Central memory CD8-positive, alpha-beta T cell (primary cell): ENCODE measurements around the gene MAPK8IP3.

Source experiments
- ATAC-seq: fragments of 150-1000 bp; cut with Tn5 transposase; replicated peaks from 2 replicates; pipeline ENCODE4 v1.10.0; 2022; ENCODE audit warnings: mild to moderate bottlenecking, moderate FRiP score, moderate number of reproducible peaks; ENCODE audit not compliant: poor library complexity, severe bottlenecking; ENCODE audit errors: extremely low read depth
- DNase-seq, 2 donors: peaks; one replicate each; pipeline ENCODE4 v3.0.0; 2021; ENCODE audit warnings: low spot score in 2 of 2
- H3K27ac Mint-ChIP-seq: one replicate; pipeline ENCODE4 v1.8.0; 2022; ENCODE audit warnings: low read depth, mild to moderate bottlenecking, moderate library complexity, mixed read lengths
- H3K27me3 Mint-ChIP-seq: one replicate; pipeline ENCODE4 v1.8.0; 2022; ENCODE audit warnings: mixed read lengths
- H3K36me3 Mint-ChIP-seq: one replicate; pipeline ENCODE4 v1.8.0; 2022; ENCODE audit warnings: mild to moderate bottlenecking, moderate library complexity, mixed read lengths; ENCODE audit not compliant: insufficient read depth
- H3K4me1 Mint-ChIP-seq: one replicate; pipeline ENCODE4 v1.8.0; 2022; ENCODE audit warnings: mixed read lengths
- H3K4me3 Mint-ChIP-seq: one replicate; pipeline ENCODE4 v1.8.0; 2022; ENCODE audit warnings: mild to moderate bottlenecking, moderate library complexity, mixed read lengths
- H3K9me3 Mint-ChIP-seq: one replicate; pipeline ENCODE4 v1.8.0; 2022; ENCODE audit warnings: mixed read lengths

Gene MAPK8IP3, protein sequence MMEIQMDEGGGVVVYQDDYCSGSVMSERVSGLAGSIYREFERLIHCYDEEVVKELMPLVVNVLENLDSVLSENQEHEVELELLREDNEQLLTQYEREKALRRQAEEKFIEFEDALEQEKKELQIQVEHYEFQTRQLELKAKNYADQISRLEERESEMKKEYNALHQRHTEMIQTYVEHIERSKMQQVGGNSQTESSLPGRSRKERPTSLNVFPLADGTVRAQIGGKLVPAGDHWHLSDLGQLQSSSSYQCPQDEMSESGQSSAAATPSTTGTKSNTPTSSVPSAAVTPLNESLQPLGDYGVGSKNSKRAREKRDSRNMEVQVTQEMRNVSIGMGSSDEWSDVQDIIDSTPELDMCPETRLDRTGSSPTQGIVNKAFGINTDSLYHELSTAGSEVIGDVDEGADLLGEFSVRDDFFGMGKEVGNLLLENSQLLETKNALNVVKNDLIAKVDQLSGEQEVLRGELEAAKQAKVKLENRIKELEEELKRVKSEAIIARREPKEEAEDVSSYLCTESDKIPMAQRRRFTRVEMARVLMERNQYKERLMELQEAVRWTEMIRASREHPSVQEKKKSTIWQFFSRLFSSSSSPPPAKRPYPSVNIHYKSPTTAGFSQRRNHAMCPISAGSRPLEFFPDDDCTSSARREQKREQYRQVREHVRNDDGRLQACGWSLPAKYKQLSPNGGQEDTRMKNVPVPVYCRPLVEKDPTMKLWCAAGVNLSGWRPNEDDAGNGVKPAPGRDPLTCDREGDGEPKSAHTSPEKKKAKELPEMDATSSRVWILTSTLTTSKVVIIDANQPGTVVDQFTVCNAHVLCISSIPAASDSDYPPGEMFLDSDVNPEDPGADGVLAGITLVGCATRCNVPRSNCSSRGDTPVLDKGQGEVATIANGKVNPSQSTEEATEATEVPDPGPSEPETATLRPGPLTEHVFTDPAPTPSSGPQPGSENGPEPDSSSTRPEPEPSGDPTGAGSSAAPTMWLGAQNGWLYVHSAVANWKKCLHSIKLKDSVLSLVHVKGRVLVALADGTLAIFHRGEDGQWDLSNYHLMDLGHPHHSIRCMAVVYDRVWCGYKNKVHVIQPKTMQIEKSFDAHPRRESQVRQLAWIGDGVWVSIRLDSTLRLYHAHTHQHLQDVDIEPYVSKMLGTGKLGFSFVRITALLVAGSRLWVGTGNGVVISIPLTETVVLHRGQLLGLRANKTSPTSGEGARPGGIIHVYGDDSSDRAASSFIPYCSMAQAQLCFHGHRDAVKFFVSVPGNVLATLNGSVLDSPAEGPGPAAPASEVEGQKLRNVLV (N-terminal part only)

DNA sequence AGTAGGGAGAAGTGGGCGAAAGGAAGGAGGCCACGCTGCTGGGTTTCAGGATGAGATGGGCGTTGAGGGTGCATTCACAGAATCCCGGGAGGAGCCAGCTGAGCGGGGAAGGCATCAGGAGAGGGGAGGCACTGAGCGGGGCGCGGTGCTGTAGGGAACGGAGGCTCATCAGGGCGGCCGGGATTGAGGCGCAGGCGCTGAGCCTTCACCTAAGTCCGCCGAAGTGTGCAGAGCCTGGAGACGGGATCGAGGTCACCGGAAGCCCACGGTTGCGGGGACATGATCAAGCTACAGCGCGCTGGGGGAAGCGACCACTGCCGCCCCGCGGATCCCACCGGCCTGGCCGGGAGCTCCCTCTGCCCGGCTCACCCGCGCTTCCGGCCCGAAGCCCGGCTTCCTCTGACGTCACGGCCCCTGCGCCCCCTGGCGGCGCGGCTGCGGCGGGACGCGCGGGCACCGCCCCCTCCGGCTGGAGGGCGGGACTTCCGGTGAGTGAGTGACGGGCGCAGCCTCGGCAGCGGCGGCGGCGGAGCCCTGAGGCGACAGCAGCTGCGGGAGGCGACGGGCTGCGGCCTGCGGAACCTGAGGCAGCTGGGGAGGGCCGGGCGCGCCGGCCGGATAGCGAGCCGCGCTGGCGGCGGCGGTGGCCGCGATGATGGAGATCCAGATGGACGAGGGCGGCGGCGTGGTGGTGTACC is at the start of gene MAPK8IP3:
Gene MAPK8IP3, plus strand, starts transcription at position 508 of the 698 bp plus-strand sequence. Its CDS starts 145 bp downstream, at position 653.
- peaks cover 25% of the 10 kb centered on the region for H3K4me1 Mint-ChIP-seq
- DNase-seq (peak; percentile 95 to 99), ATAC-seq (peak; percentile 82)
- peak within 1 kb of the TSS; percentile 99 for H3K4me3 Mint-ChIP-seq
- no peaks in the 10 kb centered on the region for H3K27me3 Mint-ChIP-seq
- peaks cover 14% of the 10 kb centered on the region for H3K36me3 Mint-ChIP-seq
- no peaks in the 10 kb centered on the region for H3K9me3 Mint-ChIP-seq
- H3K27ac Mint-ChIP-seq: peak within 1 kb of the TSS; percentile 100

DNA sequence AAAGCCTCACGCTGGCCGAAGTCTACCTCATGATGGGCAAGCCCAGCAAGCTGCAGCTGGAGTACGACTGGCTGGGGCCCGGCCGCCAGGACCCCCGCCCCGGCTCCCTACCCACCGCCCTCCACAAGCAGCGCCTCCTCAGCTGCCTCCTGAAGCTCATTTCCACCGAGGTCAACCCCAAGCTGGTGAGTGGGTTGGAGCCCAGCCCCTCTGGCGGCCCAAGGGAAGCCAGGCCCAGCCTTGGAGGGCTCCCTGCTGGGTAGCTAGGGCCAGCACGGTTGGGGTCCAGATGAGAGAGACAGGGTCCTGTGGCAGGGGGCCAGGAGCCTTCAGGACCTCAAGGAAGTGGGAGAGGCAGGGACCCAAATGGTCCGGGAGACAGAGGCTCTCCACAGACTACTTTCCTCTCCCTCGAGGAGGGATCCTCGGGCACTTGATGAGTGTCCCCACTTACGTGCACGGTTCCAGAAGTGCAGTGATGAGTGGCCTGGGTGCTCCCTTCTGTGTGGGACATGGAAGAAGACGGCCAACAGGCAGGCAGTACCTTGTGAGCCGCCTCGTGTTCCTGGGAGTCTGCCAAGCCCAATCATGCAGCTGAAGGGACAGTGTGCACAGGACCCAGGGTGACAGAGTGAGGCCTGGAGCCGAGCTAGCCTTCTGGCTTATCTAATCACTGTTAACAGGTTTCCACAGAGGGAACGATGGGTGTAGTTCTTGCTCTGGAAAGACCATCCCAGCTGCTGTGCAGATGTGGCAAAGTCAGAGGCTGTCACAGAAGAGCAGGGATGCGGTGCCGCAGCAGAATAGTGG is 49.0 kb upstream of the MAPK8IP3 start:
- Mint-ChIP-seq H3K4me3 (no peak overlapping the region), H3K27me3 (no peaks in the 10 kb centered on the region), H3K36me3 (peaks cover 13% of the 10 kb centered on the region), H3K4me1 (peaks cover under 1% of the 10 kb centered on the region), H3K9me3 (no peaks in the 10 kb centered on the region), H3K27ac (no peak overlapping the region)
- DNase-seq (no peak), ATAC-seq (no peak)

DNA sequence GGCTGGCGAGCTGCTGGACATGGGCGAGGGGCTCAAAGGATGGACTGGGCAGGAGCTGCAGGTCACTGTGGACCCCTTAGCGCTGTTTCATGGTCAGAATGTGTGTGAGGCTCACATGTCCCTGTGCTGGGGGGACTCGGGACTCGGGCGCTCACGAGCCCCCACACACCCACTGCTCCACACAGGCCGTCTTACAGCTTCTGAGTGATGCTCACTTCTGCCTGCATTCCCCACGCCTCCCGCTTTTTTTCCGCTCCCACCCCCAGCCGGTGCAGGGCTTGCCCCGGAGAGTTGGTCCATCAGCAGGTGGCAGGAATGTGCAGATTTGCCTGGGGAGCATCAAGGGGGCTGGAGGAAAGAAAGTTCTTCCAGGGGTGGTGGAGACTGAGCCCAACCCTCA is 48.2 kb upstream of the MAPK8IP3 start:
- no peaks in the 10 kb centered on the region for H3K9me3 Mint-ChIP-seq
- no peak overlapping the region for H3K4me3 Mint-ChIP-seq
- DNase-seq (no peak), ATAC-seq (no peak)
- no peaks in the 10 kb centered on the region for H3K27me3 Mint-ChIP-seq
- peaks cover 15% of the 10 kb centered on the region for H3K36me3 Mint-ChIP-seq
- no peak overlapping the region for H3K27ac Mint-ChIP-seq
- no peaks in the 10 kb centered on the region for H3K4me1 Mint-ChIP-seq

DNA sequence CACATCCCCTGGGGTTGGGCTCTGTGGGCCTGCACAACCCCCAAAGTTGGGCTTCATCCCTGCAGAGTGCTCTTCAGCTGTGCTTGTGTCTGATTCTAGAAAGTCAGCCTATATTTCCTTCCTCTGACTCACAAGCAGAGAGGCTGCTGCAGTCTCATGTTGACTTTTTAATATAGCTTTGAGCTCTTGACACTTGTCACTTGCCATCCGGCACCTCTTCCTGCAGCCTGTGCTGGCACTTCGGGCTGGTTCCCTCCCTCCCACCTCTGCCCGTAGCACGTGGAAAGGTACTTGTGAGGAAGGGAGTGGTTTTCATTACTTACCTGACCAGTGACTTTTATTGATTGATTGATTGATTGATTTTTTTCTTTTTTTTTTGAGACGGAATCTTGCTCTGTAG is 47.0 kb upstream of the MAPK8IP3 start:
- Mint-ChIP-seq H3K36me3 (peaks cover 21% of the 10 kb centered on the region), H3K27me3 (no peaks in the 10 kb centered on the region), H3K27ac (no peak overlapping the region)

DNA sequence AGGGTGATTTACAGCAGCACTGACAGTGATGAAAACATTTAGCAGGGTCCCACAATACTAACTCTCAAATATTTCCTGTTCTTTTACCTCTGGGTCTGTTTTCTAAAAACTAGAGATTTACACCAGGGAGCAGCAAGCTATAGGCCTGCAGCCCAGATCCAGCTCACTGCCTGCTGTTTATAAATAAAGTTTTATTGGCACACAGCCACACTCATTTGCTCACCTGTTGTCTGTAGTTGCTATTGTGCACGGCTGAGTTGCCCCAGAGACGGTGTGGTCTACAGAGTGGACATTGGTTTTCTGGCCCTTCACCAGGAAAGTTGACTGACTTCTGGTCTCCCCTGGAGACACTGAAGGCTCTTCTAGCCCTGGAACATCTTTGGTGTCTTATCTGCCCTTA is 44.2 kb upstream of the MAPK8IP3 start:
- Mint-ChIP-seq H3K4me3 (no peak overlapping the region), H3K9me3 (no peaks in the 10 kb centered on the region), H3K4me1 (no peaks in the 10 kb centered on the region), H3K36me3 (peaks cover 19% of the 10 kb centered on the region), H3K27ac (no peak overlapping the region), H3K27me3 (no peaks in the 10 kb centered on the region)
- ATAC-seq (no peak), DNase-seq (no peak)

More for the DNA sequence above, 47.0 kb upstream of the MAPK8IP3 start:
- DNase-seq (no peak), ATAC-seq (no peak)
- no peaks in the 10 kb centered on the region for H3K4me1 Mint-ChIP-seq
- no peak overlapping the region for H3K4me3 Mint-ChIP-seq
- no peaks in the 10 kb centered on the region for H3K9me3 Mint-ChIP-seq

DNA sequence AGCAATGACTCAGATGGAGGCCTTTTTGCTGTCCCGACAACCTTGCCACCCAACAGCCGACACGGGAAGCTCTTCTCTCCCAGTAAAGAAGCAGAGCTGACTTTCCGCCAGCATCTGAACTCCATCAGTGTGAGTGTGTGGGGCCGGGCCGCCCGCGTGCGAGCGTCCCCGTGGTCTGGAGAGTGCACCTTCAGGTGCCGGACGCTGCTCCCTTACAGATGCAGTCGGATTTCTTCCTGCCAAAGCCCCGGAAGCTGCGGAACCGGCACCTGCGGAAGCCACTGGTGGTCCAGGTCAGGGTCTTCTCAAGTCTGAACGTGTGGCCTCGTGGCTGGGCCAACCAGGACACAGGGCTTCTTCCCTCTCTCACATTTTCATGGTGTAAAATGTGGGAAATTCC is 43.5 kb upstream of the MAPK8IP3 start:
- Mint-ChIP-seq H3K27ac (no peak overlapping the region), H3K36me3 (peaks cover 18% of the 10 kb centered on the region), H3K4me3 (no peak overlapping the region)

DNA sequence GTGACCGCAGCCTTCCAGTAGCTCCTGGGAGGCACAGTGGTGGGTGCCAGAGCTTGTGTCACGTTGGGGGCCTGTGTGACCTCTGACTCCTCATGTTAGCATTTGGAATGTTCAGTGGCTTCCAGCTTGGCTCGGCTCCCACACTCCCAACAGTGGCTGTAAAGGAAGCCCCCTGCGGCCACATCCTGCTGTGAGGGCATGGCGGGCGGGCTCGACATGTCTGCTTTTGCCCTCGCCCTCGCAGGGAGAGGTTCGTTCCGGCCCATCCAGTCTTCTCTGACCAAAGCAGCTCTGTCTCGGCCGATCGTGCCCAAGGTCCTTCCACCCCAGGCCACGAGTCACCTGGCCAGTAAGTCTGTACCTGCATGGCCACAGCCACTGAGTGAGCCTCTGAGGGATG is 40.2 kb upstream of the MAPK8IP3 start:
- H3K27ac Mint-ChIP-seq: no peak overlapping the region
- peaks cover 19% of the 10 kb centered on the region for H3K36me3 Mint-ChIP-seq
- H3K9me3 Mint-ChIP-seq: no peaks in the 10 kb centered on the region
- no peak for ATAC-seq
- no peak for DNase-seq
- no peaks in the 10 kb centered on the region for H3K4me1 Mint-ChIP-seq
- H3K4me3 Mint-ChIP-seq: no peak overlapping the region
- no peaks in the 10 kb centered on the region for H3K27me3 Mint-ChIP-seq

More for the DNA sequence above, 43.5 kb upstream of the MAPK8IP3 start:
- H3K9me3 Mint-ChIP-seq: no peaks in the 10 kb centered on the region
- DNase-seq (no peak), ATAC-seq (no peak)
- no peaks in the 10 kb centered on the region for H3K27me3 Mint-ChIP-seq
- H3K4me1 Mint-ChIP-seq: no peaks in the 10 kb centered on the region

DNA sequence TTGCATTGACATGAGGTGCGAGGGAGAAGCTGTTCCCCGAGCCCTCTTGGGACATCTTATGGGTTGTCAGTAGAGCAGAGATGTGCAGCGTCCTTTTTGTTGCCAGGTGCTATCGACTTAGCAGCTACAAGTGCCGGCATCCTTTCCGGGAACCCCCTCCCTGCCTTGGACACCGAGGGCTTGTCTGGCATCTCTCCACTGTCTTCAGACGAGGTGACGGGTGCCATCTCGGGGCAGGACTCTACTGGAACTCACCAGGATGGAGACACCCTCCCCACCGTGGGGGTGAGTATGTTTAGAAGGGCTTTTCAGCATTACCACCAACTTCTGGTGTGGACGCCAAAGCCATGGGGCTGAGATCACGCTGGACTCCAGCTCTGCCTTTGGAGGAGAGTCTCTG is 39.7 kb upstream of the MAPK8IP3 start:
- DNase-seq: no peak
- Mint-ChIP-seq H3K36me3 (peaks cover 21% of the 10 kb centered on the region), H3K9me3 (no peaks in the 10 kb centered on the region), H3K27me3 (no peaks in the 10 kb centered on the region), H3K4me1 (no peaks in the 10 kb centered on the region), H3K4me3 (no peak overlapping the region), H3K27ac (no peak overlapping the region)
- ATAC-seq: no peak

DNA sequence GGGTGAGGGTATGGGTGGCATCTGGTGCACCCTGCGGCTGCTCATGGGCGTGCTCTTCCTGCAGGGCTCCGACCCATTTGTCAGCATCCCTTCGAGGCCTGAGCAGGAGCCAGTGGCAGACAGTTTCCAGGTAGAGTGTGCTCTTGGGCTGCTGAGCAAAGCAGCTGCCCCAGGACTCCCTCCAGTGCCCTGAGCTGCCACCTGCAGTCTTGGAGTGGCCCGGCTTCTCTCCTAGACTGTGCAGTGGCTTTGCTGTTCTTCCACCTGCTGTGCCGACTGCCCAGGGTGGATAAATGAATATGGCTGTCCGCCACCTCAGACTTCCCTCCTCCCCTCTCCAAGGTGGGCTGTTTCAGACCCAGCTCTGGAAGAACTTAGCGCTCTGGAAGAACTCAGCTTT is 38.7 kb upstream of the MAPK8IP3 start:
- ATAC-seq: no peak
- peaks cover 21% of the 10 kb centered on the region for H3K36me3 Mint-ChIP-seq

DNA sequence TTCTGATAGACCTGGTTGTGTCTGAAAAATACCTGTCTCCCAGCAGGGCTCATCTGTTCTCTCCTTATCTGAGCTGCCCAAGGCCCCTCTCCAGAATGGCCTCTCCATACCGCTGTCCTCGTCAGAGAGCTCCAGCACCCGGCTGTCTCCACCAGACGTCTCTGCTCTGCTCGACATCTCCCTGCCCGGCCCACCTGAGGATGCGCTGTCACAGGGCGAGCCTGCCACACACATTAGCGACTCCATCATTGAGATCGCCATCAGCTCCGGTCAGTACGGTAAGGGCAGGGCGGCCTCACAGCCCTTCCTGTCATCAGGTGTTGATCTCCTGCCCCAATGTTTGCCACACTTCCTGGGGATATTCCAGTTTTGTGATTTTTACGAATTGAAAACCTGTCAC is 38.1 kb upstream of the MAPK8IP3 start:
- Mint-ChIP-seq H3K27me3 (no peaks in the 10 kb centered on the region), H3K27ac (no peak overlapping the region), H3K36me3 (peaks cover 19% of the 10 kb centered on the region), H3K4me3 (no peak overlapping the region), H3K4me1 (no peaks in the 10 kb centered on the region), H3K9me3 (no peaks in the 10 kb centered on the region)
- no peak for DNase-seq
- ATAC-seq: no peak

More for the DNA sequence above, 38.7 kb upstream of the MAPK8IP3 start:
- Mint-ChIP-seq H3K27me3 (no peaks in the 10 kb centered on the region), H3K27ac (no peak overlapping the region), H3K9me3 (no peaks in the 10 kb centered on the region), H3K4me3 (no peak overlapping the region), H3K4me1 (no peaks in the 10 kb centered on the region)
- DNase-seq: no peak

DNA sequence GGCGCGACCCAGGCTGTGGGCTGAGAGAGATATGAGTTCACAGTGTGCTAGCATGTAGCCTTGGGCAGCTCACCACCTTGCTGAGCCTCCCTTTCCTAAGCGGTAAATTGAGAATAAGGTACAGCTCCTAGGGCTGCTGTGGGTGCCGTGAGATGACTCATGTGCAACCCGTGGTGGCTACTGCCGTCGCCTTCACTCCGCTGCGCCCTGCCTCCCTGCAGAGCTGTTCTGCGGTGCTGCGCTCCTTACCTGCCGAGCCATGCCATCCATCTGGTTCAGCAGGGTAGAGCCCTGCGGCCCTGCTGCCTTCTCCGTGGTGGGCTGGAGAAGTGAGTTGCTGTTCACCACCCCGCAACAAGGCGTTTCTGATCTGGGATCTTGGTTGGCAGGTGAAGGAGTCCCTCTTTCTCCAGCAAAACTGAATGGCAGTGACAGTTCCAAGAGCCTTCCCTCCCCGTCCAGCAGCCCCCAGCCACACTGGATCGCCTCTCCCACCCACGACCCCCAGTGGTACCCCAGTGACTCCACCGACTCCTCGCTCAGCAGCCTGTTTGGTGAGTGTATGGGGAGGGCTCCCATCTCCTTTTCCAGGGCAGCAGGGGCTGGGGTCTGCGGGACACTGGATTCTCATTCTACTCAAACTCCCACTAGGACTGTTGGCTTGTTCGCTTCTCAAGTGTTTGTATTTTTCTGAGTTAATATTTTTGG is 37.2 kb upstream of the MAPK8IP3 start:
- no peak for ATAC-seq
- no peak overlapping the region for H3K27ac Mint-ChIP-seq
- no peak for DNase-seq
- H3K4me3 Mint-ChIP-seq: no peak overlapping the region
- H3K4me1 Mint-ChIP-seq: peaks cover 5% of the 10 kb centered on the region
- no peaks in the 10 kb centered on the region for H3K27me3 Mint-ChIP-seq
- peaks cover 14% of the 10 kb centered on the region for H3K36me3 Mint-ChIP-seq
- H3K9me3 Mint-ChIP-seq: no peaks in the 10 kb centered on the region
